ENCODE results near the gene MEGF9.
"Not testable (repeated sequence)": the region's sequence is repeated elsewhere in the genome, so short reads cannot be mapped to it uniquely, and the experiment has no call there.

Gene MEGF9

DNA sequence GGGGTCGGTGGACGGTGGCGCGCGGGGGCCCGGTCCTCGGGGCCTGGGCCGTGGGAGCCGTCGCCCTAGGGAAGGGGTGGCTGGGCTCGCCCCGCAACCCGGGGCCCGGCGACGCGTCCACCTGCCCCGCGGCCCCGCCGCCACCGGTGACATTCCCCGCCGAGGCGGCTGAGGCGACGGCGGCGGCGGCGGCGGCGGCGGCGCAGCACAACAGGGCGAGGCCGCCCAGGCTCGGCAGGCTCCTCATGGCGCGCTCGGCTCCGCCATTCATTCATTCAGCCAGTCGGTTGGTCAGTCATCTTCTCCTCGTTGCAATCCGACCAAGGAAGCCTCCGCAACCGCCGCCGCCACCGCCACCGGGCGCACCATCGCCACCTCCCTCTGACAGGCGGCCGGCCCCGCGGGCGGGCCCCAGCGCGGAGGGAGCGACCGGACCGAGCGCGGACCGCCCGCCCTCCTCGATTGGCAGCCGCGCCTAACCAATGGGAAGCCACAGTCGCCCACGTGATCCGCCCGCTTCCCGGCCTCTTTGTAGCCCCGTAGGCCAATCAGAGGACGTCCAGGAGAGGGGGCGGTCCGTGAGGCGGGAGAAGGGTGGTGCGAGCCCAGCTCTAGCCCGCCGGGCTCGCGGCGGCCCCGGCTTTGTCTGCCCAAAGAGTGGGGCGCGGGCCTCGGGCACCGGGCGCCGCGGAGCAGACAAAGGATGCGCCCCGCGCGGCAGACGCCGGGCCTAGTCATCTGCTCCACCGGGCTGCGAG is at the start of gene MEGF9:
Gene MEGF9, minus strand, starts transcription at position 383 of the 758 bp plus-strand sequence. Its CDS starts 112 bp downstream, at position 271.
- DNase-seq, result peak; percentile 97

DNA sequence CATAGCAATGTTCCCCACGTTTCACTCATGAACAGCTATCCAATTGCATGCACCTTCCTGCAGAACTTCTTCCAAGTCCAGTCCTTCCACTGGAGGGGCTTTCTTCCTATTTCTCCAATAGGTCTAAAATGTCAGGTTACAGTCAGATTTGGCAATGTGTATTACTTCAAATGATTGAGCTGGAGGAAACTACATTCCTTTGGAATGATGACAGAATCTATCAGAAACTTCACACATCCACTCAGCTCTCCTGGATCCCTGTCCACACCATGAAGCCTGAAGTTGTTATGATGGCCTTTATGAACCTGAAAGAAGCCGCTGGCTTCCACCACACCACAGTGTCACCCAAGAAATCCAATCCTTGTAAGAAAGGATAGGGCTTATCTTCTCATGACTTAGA is 46.7 kb upstream of the MEGF9 start:
- no peak for DNase-seq

DNA sequence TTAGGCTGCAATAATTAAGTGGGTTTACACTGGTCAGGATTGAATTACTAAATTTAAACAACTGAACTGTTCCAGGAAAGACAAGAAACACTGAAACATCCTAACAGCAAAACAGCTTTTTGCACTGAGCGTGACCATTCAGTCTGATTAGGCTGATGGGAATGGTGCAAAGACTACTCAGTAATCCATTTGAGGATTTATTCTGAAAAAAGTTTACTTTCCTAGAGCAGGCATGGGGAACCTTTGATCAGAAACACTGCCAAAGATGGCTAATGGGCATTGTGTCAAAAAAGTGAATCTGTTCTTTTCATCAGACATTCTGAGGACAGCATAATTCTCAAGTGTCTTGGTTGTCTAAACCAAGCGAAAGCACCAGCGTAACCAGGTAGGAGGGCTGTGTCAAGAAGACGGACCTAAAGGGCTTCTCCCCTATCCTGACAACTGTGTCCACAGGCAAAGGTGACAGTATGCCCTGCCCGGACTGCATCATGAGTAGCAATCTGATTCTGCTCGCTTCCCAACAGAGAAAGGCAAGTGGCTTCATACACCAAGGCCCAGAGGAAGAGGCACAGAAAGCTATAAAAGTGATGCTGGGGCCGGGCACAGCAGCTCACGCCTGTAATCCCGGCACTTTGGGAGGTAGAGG is 45.6 kb upstream of the MEGF9 start:
- no peak for DNase-seq

DNA sequence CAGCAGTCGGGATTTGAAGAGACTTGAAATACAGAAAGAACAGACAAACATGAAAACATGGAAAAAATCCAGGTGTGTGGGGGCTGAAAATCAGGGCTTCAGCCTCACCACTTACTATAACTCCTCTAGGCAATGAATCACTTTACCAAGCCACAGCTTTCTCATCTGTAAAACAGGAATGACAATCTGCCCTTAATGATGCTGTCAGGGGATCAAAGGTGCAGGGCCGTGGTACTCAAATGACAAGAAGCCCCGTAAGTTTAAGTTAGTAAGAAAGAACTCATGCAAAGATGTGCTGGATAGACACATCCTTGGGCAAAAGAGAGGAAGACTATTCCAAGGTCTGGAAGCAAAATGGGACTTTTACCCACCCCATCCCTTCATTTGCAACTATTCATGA is 44.3 kb upstream of the MEGF9 start:
- DNase-seq, result peak; percentile 26

DNA sequence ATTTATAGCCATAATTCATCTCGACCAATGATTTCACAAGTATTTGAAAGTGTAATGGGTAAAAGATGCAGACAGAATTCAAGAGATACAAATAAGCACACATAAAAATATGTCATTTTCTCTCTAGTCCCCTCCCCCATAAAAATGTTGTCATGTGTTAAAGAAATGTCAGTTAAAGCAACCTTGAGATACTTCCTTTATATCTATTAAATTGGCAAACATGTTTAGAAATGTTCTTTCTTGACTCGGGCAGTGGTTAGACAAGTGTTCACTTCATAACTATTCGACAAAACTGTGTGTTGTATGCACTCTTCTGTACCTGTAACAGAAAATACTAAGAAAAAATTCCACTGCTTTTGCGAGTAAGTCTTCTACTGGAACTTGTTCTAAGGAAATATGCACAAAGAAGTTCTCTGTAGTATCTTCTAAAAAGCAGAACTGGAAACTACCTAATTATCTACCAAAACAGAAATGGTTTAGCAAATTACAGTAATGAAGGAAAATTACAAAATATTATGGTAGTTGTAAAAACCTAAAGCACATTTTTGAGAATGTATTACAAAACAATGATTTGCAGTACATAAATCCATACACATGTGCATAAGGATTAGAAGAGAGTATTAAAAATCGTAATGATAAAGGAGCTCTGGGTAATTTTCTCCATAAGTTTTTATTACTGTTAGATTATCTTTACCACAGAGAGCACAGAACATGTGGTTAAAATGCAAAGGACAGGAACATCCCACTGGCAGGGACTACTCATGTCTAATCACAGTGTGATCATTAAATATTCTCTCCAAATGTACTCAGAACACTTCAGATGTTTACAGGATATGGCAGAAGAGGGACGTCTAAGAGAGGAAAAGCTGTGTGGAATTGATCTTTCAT is 43.0 kb upstream of the MEGF9 start:
- no peak for DNase-seq

DNA sequence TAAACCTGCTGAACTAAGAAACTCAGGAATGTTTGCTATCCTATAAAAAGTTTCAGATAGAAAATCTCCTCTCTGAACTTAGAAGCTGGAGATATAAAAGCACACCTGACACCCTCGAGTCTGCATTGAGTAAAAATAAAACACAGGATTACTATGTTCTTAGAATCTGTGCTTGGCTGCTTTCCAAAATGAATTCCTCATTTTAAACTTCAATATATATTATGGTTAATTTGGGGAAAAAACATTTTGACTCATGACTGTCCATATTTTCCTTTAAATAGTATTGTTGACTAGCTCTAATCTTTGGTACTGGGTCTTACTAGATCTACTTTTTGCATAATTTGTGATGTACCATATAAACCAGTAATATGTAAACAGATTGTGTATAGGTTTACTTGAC is 42.3 kb upstream of the MEGF9 start:
- DNase-seq, result no peak

DNA sequence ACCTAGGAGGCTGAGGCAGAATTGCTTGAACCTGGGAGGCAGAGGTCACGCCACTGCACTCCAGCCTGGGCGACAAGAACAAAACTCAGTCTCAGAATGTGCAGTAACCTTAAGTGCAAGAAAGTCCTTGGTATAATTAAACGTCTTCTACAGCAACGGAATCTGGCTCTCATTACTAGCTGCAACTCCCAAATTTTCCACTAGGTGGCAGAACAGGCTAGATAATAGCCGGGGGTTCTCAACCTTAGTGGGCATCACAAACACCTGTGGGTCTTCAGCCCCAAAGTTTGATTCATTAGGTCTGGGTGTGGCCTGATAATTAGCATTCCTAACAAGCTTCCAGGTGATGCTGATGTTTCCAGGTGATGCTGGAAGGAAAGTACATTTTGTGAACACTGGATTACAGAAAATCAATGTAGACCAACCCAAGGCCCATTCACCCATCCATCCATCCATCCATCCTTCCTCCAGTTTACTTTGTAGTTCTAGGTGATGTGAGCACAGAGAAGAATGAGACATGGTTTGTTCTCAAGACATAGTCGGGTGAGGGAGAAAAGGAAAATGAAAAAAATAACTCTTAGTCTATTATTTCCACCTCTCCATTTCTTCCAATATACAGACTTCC is 41.7 kb upstream of the MEGF9 start:
- peak; percentile 54 for DNase-seq

DNA sequence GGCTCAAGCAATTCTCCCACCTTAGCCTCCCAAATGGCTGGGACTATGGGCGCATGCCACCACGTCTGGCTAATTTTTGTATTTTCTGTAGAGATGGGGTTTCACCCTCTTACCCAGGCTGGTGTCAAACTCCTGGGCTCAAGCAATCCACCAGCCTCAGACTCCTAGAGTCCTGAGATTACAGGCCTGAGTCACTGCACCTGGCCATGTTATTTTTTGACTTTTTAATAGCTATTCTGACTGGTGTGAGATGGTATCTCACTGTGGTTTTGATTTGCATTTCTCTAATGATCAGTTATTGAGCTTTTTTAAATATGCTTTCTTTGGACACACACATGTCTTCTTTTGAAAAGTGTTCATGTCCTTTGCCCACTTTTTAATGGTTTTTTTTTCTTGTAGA is 40.8 kb upstream of the MEGF9 start:
- no peak for DNase-seq

DNA sequence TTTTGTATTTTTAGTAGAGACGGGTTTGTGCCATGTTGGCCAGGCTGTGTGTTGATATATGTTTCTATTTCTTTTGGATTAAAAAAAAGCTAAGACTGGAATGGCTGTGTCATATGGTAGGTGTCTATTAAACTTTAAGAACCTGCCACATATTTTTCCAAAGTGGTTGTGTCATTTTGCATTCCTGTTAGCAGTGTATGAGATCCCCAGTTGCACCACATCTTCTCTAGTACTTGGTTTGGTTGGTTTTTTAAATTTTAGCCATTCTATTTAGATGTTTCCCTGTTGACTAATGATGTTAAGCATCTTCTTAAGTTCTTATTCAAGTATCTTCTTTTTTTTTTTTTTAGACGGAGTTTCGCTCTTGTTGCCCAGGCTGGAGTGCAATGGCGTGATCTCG is 36.2 kb upstream of the MEGF9 start:
- no peak for DNase-seq

DNA sequence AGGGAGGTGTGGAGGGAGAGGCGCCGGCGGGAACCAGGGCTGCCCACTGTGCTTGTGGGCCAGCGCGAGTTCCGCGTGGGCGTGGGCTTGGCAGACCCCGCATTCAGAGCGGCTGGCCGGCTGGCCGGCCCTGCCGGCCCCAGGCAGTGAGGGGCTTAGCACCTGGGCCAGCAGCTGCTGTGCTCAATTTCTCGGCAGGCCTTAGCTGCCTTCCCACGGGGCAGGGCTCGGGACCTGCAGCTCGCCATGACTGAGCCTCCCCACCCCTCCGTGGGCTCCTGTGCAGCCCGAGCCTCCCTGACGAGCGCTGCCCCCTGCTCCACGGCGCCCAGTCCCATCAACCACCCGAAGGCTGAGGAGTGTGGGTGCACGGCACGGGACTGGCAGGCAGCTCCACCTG is 32.1 kb upstream of the MEGF9 start:
- not testable (repeated sequence) for DNase-seq

DNA sequence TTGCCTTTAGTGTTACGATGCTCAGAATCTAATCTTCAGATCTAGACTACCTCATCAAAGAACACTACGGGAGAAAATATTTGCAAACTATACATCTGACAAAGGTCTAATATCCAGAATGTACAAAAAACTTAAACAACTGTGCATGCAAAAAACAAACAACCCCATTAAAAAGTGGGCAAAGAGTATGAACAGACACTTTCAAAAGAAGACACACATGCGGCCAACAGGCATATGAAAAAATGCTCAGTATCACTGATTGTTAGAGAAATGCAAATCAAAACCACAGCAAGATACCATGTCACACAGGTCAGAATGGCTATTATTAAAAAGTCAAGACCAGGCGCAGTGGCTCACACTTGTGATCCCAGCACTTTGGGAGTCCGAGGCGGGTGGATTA is 31.0 kb upstream of the MEGF9 start:
- DNase-seq, result no peak

DNA sequence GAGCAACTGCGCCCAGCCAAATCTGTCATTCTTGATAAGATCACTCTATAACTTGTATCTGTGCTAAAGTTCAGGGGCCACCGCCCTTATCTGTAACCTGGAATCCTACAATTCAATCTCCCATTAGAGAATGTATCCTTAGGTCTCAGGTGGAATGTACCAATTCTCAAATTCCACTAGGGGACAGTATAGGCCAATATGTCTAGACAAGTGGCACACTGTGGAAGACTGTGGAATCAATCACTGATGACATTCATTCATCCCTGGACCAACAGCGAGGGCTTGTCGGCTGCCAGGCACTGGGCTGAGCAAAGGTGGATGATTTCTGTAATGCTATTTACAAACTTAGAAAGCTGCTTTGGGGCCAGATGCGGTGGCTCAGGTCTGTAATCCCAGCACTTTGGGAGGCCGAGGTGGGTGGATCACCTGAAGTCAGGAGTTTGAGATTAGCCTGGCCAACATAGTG is 28.7 kb upstream of the MEGF9 start:
- DNase-seq, result no peak

DNA sequence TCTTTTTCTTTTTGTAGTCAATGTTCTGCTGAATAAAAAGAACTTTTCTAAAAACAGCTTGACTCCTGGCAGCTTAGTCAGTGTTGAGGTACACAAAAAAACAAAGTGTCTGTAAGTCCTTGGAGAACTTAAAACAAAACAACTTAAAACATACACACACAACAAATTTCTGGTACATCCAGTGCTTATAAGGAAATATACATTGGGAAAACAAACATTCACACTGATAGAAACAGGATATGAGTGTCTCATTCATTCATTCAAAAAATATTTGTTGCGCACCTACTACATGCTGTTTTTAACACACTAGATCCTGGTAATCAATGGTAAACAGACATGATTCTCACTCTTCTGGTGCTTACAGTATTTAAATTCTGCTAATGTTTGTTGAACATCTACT is 27.4 kb upstream of the MEGF9 start:
- DNase-seq, result no peak

DNA sequence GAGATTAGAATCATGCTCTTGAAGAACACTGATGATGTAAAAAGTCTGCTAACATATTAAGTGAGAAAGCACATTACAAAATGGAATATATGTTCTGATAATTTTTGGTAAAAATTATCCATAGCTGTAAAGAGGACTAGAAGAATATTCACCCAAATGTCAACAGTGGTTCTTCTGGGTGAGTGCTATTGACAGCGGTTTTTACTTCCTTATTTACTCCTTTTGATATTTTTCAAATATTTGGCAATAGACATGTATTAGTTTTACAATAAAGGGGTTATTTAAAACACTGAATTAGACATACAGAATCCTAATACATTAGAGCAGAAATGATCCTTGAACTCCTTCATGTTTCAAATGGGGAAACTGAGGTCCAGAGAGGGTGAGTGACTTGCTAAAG is 26.9 kb upstream of the MEGF9 start:
- no peak for DNase-seq

DNA sequence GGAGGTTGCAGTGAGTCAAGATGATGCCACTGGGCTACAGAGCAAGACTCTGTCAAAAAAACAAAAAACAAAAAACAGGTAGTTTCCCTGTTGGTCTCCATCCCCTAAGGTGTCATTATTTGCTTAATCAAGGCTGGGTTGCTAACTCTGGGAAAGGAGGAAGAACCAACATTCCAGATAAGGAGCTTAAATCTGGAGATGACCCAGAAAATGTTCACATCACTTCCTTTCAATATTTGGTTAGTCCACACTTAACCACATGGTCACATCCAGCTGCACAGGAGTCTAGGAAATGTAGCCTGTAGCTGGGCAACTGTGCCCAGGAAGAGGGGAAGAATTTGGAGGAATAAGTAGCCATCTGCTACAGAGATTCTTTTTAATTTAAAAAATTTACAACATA is 25.9 kb upstream of the MEGF9 start:
- no peak for DNase-seq

DNA sequence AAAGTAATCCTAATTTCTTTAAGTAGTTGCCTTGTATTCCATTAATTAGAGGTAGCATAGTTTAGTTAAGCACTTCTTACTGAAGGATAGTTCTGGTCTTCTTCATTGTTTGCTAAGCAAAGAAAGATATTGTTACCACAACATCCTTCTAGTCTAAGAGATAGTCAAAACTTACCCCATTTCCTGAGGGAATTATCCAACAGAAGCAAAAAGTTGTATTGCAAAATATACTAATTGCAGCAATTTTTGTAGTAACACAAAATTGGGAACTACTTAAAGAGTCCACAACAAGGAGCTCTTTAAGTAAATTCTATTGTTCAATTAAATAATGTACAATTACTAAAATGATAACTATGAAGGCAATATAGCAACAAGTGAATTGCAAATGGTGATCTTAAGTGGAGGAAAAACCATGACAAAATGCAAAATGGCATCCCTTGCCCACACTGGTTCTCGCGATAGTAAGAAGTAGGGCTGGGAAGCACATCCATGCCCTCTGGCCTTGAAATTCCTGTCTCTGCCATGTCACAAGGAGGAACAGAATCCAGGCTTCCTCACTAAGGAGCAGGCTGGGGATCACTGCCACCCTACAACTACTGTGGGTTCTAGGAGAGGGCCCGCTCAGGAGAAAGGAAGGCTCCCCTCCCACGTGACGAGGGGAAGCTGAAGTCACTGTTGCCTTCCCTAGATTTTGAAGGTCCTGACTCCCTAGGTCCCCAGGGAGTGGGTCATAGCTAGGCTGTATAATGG is 23.3 kb upstream of the MEGF9 start:
- DNase-seq, result no peak

DNA sequence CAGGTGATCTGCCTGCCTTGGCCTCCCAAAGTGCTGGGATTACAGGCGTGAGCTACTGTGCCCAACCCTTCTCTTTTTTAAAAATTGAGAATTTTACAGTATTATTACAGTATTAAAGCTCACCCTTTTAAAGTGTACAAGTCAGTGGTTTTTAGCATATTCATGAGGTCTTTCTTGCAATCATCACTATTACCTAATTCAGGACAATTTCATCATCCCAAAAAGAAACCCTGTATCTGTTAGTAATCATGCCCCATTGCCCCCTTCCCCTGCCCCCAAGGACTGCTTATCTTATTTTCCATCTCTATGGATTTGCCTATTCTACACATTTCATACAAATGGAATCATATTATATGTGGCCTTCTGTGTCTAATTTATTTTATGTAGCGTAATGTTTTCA is 22.6 kb upstream of the MEGF9 start:
- DNase-seq, result no peak

DNA sequence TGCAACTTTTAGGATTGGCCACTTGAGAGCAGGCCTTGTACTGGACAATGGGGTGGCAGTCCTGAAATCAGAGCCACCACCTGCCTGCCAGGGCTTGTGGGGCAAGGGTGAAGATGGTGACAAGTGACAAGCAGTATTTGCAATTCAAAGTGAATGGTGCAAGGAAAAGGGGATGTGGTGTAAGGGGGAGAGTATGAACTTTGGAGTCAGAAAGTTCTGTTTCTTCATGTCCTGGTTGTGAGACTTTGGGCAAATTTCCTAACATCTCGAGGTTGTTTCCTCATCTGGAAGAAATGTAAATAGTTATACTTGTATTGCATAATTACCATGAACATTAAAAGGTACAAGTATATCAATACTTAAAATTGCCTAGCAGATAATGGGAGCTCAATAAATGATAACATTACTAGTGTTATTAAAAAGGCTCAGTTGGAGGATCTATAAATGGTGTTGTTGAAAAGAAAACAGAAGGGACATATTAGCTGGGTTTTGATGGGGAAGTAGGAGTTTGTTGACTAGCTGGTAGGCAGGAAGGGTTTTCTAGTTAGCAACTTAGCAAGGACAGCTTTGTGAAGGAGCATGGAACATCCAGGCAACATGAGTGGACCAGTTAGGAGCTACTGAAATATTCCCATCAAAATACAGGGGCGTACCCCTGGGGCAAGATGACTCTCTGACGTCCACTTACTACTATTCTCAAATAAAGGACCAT is 21.3 kb upstream of the MEGF9 start:
- DNase-seq, result no peak

DNA sequence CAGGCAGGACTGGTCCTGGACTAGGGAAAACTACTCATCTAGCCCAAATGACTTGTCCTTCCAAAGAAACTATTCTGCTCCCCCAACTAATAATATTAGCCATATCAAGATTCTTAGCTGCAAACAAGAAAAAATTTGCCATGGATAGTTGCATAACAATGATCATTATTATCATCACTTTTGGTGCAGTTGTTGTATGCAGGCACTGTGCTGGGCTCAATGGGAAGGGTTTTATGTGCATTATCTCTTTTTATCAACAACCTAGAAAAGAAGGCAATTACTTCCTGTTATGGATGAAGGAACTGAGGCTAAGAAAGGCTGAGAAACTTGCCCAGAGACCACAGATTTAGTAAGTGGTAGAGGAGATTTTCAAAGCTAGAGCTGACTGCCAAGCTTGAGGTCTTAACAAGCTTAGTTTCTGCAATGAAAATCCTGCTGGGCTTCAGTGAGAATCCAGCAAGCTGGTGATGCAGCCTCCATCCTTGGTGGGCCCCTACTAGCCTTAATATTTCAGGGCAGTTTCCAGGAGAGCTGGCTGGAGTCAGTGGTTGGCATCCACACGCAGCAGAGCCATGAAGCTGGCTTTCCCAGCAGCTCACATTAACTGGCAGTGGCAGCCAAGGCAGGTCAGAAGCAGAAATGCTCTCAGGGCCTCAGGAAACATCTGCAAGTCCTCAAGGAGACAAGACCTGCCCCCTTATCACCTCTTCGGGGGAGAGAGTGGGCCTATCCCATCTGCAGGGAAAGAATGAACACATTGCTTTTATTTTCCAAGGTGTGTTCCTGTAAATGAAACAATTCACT is 20.5 kb upstream of the MEGF9 start:
- no peak for DNase-seq

DNA sequence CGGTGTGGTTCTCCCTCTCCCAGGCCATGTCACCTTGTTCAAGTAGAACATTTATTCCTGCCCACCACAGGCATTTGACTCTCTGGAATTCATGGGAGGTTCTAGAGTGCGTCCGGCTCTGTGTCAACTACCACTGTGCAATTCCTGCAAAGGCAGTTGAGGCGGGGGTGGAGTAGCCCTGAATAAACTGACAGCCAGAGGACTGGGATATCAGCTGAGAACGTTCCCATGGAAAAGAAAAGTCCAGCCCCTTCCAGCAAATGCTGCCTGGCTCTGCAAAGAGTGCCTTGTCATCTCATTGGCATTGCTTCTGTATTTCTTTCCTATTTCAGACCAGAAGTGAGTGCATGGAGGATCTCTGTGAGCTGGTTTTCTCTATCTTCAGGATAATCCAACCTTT is 18.9 kb upstream of the MEGF9 start:
- no peak for DNase-seq
